Ecto neural progenitor cell (in vitro differentiated cells): ENCODE data around the gene NHLRC4.

Source experiments
- DNase-seq: peaks from one replicate; pipeline ENCODE4 v3.0.0-alpha.2; 2018; ENCODE audit warnings: low spot score

The NHLRC4 gene

DNA sequence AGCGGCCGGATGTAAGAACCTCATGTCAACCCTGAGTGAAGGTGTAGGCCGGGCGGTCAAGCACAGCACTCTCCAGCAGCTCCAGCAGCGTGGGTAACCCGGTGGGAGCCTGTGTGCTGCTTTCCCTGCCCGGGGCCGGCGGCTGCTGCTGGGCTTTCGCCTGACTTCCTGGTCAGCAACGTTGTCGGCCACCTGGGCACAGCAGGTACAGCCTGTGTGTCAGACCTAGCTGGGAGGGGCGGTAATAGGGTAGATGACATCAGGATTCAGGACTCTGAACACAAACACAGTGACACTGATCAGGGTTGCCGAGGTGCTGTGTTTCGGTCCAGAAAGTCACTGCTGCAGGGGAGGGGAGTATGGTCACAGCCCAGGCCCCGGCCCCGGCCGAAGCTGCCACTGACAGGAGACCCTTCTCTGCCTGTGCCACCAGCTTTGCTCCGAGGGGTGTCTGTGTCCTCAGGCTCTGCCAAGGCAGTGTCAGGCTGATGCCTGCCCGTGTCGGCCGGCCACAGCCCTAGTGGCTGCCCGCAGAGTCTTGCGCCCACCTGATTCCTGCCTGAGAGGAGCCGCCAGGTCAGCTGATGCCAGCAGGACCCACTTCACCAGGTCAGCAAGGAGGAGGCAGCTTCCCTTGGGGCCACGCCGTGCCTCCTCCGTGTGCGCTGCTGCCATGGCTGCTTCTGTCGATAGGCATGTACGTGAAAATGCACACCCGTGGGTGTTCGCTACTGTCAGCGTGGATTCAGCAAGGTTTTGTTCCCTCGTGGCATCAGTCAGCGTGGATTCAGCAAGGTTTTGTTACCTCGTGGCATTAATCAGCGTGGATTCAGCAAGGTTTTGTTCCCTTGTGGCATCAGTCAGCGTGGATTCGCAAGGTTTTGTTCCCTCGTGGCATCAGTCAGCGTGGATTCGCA, 32.3 kb downstream of the NHLRC4 start:
- no peak for DNase-seq

DNA sequence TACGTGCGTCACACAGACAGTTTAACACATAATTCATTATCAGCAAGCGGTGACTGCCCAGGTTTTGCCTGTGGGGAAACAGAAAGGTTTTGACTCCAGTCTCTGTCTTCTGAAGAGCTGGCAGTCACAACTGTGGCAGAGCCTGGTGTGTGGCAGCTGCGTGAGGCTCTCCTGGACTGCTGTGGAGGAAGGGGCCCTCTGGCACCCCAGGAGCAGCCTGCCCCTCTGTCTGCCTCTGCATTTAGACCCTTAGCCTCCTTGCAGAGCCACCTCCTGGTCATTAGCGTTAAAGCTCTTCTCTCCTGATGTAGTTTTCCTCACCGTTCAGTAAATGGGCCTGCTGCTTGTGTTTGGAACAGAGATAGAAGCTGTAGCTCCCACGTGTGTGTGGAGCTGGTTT, 34.0 kb downstream of the NHLRC4 start:
- peak; percentile 52 for DNase-seq

DNA sequence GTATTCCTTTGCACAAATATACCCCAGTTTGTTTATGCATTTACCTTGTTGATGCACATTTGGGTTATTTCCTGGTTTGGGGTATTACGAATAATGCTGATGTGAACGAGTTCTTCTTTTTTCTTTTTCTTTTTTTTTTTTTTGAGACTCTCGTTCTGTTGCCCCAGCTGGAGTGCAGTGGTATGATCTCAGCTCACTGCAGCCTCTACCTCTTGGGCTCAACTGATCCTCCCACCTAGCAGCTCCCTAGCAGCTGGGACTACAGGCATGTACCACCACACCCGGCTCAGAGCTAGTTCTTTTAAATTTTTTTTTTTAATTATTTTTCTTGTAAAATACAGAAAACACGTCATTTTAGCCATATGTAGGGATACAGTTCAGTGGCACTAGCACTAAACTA, 37.1 kb downstream of the NHLRC4 start:
- no peak for DNase-seq

DNA sequence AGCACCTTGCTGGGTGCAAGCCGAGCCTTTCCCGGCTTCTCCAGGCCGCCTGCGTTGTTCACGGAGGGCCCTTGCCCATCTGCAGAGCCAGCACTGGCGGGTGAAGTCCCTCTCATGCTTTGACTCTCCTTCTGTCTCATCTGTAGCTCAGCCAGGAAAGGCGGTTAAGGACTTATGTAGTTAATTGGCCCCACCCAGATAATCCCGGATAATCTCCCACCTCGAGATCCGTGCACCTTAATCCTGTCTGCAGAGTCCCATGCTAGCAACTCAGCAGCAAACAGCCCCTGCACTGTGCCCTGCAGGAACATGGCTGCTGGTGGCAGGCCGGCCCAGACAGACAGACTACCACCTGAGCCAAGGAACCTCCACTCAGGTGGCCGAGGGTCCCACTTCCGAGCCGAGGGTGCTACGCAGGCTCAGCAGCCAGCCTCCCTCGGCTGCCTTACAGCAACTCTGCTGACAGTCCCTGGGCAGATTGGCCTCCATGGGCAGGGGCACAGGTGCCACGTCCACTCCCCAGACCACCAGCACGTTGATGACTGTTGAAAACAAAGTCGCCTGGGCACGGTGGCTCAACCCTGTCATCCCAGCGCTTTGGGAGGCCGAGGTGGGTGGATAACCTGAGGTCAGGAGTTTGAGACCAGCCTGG, 40.0 kb downstream of the NHLRC4 start:
- DNase-seq, result no peak

DNA sequence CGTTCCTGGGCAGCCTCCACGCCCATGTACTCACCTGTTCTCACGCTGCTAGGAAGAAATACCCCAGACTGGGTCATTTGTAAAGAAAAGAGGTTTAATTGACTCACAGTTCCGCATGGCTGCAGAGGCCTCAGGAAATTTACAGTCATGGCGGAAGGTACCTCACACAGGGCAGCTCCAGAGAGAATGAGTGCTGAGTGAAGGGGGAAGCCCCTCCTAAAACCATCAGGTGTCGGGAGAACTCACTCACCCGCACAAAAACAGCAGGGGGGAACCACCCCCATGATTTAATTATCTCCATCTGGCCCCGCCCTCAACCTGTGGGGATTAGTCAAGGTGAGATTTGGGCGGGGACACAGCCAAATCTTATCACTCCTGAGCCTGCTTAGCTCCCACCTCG, 41.2 kb downstream of the NHLRC4 start:
- no peak for DNase-seq

DNA sequence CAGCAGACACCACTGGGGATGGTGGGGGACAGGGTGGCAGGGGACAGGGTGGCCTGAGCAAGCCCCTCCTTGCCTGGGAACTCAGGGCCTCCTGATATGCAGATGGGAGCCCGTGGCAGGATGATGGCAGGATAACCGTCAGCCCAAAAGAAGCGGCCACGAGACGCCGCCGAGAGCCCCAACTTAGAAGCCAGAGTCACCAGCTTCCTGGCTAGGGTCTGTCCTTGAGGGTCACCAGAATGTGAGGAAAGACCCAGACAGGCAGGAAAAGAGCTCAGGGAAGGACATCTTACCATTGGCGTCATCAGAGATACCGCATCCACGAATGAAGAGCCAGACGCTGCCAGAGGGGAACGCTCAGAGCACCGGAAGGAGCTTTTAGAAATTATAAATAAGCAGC, 42.5 kb downstream of the NHLRC4 start:
- DNase-seq, result no peak

DNA sequence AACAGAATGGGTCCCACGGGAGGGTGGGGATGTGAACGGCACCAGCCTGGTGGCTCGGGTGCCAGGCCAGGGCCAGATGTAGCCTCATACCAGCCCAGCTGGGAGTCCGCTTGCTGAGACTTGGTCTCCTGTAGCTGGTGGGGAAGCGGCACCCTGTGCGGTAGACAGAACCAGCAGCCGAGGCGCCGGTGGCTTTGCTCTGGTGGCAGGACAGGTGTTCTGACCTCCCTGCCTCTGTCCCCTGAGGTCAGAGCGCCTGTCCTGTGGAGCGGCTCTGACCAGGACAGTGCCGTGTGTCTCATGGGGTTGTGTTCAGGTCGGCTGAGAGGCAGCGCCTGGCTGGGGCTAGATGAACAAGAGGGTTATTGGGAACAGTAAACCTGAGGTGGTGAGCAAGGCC, 43.2 kb downstream of the NHLRC4 start:
- no peak for DNase-seq

DNA sequence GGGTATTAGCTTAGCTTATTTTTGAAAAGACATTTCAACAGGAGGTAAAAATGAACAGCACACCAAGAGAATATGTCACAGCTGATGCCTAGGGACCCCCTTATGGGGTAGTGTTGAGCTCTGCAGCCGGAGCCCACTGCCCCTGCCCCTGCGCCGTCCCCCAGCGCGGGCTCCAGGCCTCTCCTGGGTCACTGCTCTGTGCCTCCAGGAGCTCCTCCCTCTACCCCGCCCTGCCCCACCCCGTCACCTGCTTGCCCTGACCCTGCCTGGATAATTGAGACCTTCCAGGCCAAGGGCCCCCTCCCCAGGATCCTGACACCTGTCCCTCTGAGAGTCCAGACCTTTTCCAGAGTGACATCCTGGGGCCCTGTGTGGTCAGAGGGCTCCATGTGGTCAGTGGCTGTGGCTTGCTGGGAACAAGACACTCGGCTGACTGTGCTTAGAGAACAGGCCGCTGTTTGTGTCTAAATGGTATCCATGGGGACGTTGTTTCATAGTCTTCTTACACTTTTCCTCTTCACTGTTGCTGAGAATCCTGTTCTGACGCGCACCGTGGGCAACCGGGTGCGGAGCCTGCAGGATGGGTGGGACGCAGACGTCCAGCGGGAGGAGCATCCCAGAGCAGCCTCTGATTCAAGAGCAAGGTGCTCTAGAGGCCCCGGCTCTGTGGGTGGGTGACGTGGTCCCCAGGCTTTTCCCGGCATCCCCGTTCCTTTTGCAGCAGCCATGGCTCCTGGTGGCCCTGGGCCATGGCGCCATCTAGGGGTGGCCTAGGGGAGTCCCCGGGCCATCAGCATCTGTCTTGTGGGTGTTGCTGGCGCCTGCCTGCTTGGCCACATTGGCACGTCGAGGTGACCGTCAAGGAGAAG, 43.9 kb downstream of the NHLRC4 start:
- peak; percentile 71 for DNase-seq

DNA sequence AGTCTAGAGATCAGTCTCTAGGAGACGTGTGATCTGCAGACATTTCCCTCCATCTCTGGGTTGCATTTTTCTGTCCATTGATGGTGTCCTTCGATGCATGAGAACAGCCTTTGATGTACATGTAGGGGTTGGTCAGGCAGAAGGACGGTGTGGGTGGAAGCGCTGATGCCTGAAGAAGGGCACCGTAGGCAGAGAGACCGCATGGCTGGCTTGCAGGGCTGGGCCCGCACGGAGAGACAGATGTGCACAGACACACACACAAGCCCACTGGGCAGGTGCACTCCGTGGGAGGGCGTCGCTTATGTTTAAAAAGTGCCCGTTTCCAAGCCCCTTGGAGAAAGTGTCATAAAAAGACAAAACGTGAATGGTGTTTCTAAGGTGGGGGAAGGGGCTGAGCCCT, 48.3 kb downstream of the NHLRC4 start:
- no peak for DNase-seq

DNA sequence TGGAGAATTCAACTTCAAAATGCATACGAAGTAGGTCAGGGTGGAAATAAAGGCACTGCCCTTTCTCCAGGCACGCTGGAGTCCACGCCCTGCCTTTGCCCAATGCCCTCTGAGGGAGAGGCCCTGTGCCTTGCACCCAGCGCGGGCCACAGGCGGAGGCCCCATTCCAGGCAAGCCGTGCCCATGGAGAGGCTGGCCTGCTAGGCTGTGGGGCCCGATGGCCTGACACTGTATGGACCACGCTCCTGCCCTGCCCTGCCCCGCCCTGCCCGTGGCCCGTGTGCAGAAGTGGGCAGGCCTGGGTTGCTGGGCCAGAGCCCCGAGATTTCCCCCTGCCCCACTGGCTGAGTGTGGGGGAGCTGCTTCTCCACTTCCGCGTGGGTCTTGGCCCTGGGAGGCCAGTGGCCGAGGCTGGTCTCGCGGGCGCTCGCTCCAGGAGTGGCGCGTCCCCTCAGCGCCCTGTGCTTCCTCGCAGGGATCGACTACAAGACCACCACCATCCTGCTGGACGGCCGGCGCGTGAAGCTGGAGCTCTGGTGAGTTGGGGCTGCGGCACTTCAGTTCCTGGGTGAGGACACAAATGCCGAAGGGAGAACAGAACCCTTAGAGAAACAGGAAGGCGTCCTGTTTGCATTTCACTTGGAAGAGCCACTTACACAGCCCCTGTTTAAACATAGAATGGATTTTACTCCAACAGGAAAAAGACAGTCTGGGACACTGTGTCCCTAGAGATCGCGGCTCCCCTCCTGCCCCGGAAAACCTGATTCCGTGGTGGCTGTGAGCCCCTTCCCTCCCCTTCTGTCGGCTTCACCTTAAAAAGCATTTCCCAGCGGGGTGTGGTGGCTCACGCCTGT, 50.2 kb downstream of the NHLRC4 start:
- no peak for DNase-seq

DNA sequence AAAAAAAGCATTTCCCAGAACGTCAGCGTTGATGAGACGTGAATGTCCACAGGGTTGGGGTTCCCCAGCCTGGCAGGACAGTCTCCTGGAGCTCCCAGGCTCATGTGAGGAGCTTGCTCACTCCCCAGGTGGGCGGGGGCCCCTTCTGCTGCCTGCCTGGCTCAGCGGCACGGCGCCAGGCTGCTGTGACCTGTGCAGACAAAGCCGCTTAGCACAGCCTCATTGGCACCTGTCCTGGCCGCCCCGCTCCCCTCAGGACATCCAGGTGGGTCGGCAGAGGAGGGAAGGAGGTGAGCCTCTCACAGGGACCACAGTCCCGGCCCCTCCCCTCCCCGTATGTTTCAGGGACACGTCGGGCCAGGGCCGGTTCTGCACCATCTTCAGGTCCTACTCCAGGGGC, 51.0 kb downstream of the NHLRC4 start:
- DNase-seq, result no peak
